GM23338 (cell line): Measurements from ENCODE around the gene FAM241A. TPM values are rescaled to one million over a fixed set of nuclear protein-coding genes. Genes with fewer than 3 reads are reported as not detected.

Source experiments
- ATAC-seq: fragments of 200-7000 bp; cut with Tn5 transposase; 3 replicates; pipeline ENCODE4 v1.9.1; 2020
- DNase-seq: peaks from one replicate; pipeline ENCODE4 v3.0.0-alpha.2; 2015; ENCODE audit warnings: low spot score
- H2AFZ ChIP-seq: fragments of 200-600 bp; sonication (generic); 2 replicates; pipeline ENCODE4 v1.8.0; 2016; ENCODE audit warnings: antibody characterized with exemption, mild to moderate bottlenecking, moderate library complexity
- H3F3A ChIP-seq: fragments of 200-600 bp; sonication (generic); replicated peaks from 2 replicates; pipeline ENCODE4 v1.8.0; 2017; ENCODE audit warnings: antibody characterized with exemption, mixed run types, low read depth
- H3K27ac ChIP-seq: fragments of 200-600 bp; sonication (generic); 2 replicates; pipeline ENCODE4 v1.6.1; 2016; ENCODE audit warnings: low read depth
- H3K27me3 ChIP-seq: fragments of 200-600 bp; sonication (generic); 2 replicates; pipeline ENCODE4 v1.8.0; 2016; ENCODE audit warnings: mild to moderate bottlenecking, mixed run types, moderate library complexity; ENCODE audit not compliant: insufficient read depth
- H3K36me3 ChIP-seq: fragments of 200-600 bp; sonication (generic); 2 replicates; pipeline ENCODE4 v1.8.0; 2016; ENCODE audit warnings: mild to moderate bottlenecking; ENCODE audit not compliant: insufficient read depth
- H3K4me1 ChIP-seq: fragments of 200-600 bp; sonication (generic); 2 replicates; pipeline ENCODE4 v1.8.0; 2016; ENCODE audit warnings: mild to moderate bottlenecking, moderate library complexity; ENCODE audit not compliant: insufficient read depth
- H3K4me2 ChIP-seq: fragments of 200-600 bp; sonication (generic); 2 replicates; pipeline ENCODE4 v1.7.1; 2017; ENCODE audit warnings: mixed run types
- H3K4me3 ChIP-seq: fragments of 200-600 bp; sonication (generic); 2 replicates; pipeline ENCODE4 v1.6.1; 2016; ENCODE audit warnings: mixed run types
- H3K79me2 ChIP-seq: fragments of 200-600 bp; sonication (generic); replicated peaks from 2 replicates; pipeline ENCODE4 v1.8.0; 2017; ENCODE audit warnings: mild to moderate bottlenecking; ENCODE audit not compliant: insufficient read depth
- H3K9me2 ChIP-seq: fragments of 200-600 bp; sonication (generic); 2 replicates; pipeline ENCODE4 v1.8.0; 2017; ENCODE audit not compliant: insufficient read depth
- H4K20me1 ChIP-seq: fragments of 200-600 bp; sonication (generic); replicated peaks from 2 replicates; pipeline ENCODE4 v1.8.0; 2017; ENCODE audit warnings: mild to moderate bottlenecking; ENCODE audit not compliant: insufficient read depth
- H3K27ac Mint-ChIP-seq: 2 replicates; pipeline ENCODE4 v1.8.0; 2020; ENCODE audit warnings: inconsistent platforms, mild to moderate bottlenecking, moderate library complexity, mixed read lengths
- H3K27me3 Mint-ChIP-seq: 3 replicates; pipeline ENCODE4 v1.8.0; 2022; ENCODE audit warnings: low read depth, mild to moderate bottlenecking, moderate library complexity, mixed read lengths, inconsistent platforms; ENCODE audit not compliant: insufficient read depth, poor library complexity
- H3K36me3 Mint-ChIP-seq: 3 replicates; pipeline ENCODE4 v1.8.0; 2021; ENCODE audit warnings: low read depth, mild to moderate bottlenecking, inconsistent platforms, moderate library complexity, mixed read lengths
- H3K4me1 Mint-ChIP-seq: 3 replicates; pipeline ENCODE4 v1.8.0; 2020; ENCODE audit warnings: mild to moderate bottlenecking, inconsistent platforms, mixed read lengths
- H3K4me3 Mint-ChIP-seq: 3 replicates; pipeline ENCODE4 v1.8.0; 2021; ENCODE audit warnings: moderate library complexity, mild to moderate bottlenecking, inconsistent platforms, mixed read lengths
- H3K9me3 Mint-ChIP-seq: 3 replicates; pipeline ENCODE4 v1.8.0; 2020; ENCODE audit warnings: moderate library complexity, mild to moderate bottlenecking, inconsistent platforms, mixed read lengths
- CREB1 ChIP-seq: fragments of 250-450 bp; sonication (Bioruptor Pico); IDR thresholded peaks from 2 replicates; pipeline ENCODE4 v1.5.0; 2020; ENCODE audit warnings: low read depth, mild to moderate bottlenecking, moderate library complexity
- ETS1 ChIP-seq: IDR thresholded peaks from 2 replicates; pipeline ENCODE4 v1.6.1; 2016; ENCODE audit warnings: antibody characterized with exemption
- EZH2 ChIP-seq: fragments of 200-600 bp; sonication (generic); IDR thresholded peaks from one replicate; pipeline ENCODE4 v1.8.0; 2017; ENCODE audit warnings: antibody characterized with exemption, mild to moderate bottlenecking, low read depth; ENCODE audit not compliant: unreplicated experiment
- EZH2phosphoT487 ChIP-seq: fragments of 200-600 bp; sonication (generic); IDR thresholded peaks from one replicate; pipeline ENCODE4 v1.8.1; 2018; ENCODE audit warnings: antibody characterized with exemption; ENCODE audit not compliant: unreplicated experiment
- JUNB ChIP-seq: IDR thresholded peaks from one replicate; pipeline ENCODE4 v1.6.1; 2016; ENCODE audit warnings: antibody characterized with exemption; ENCODE audit not compliant: unreplicated experiment
- REST ChIP-seq: IDR thresholded peaks from one replicate; pipeline ENCODE4 v1.6.1; 2018; ENCODE audit warnings: antibody characterized with exemption; ENCODE audit not compliant: unreplicated experiment
- STAT1 ChIP-seq: IDR thresholded peaks from one replicate; pipeline ENCODE4 v1.6.1; 2016; ENCODE audit warnings: antibody characterized with exemption; ENCODE audit not compliant: unreplicated experiment
- ZNF114 ChIP-seq: fragments of 250-450 bp; sonication (Bioruptor Pico); IDR thresholded peaks from 2 replicates; pipeline ENCODE4 v1.5.0; 2020; ENCODE audit warnings: mild to moderate bottlenecking, moderate library complexity
- ZNF331 ChIP-seq: fragments of 250-450 bp; sonication (Bioruptor Pico); IDR thresholded peaks from 2 replicates; pipeline ENCODE4 v1.5.0; 2020; ENCODE audit warnings: low read depth, mild to moderate bottlenecking, moderate library complexity
- ZNF462 ChIP-seq: fragments of 250-450 bp; sonication (Bioruptor Pico); IDR thresholded peaks from 2 replicates; pipeline ENCODE4 v1.5.0; 2020; ENCODE audit warnings: mild to moderate bottlenecking, moderate library complexity
- polyA plus RNA-seq: library from polyadenylated mRNA; unstranded; fragments of >200 nt; fragmentation: Nextera tagmentation; extraction: Ambion mirVana; gene quantifications from 2 replicates; pipeline ENCODE4 v1.2.1, GENCODE V29; 2016
- total RNA-seq: library from RNA; depleted of rRNA; stranded (reverse); fragments of >200 nt; shearing (Covaris generic); gene quantifications from 2 replicates; pipeline ENCODE4 v1.2.3, GENCODE V29; 2014

Gene FAM241A
- total and polyA plus RNA-seq, 2 experiments from 2014 or later = 0.58 to 0.63 TPM

- no peaks in the 10 kb centered on the region for H4K20me1 ChIP-seq
- no peak overlapping the region for H3K4me3 ChIP-seq
- Mint-ChIP-seq H3K4me1 (no peaks in the 10 kb centered on the region; the same call in 2 of the 3 replicates), H3K9me3 (peaks cover 19% of the 10 kb centered on the region), H3K4me3 (no peak overlapping the region), H3K36me3 (peaks cover 6% of the 10 kb centered on the region; the same call in 2 of the 3 replicates), H3K27ac (no peak overlapping the region), H3K27me3 (peaks cover 6% of the 10 kb centered on the region)
- no peak for ATAC-seq
- no peaks in the 10 kb centered on the region for H3K4me1 ChIP-seq
- no peak overlapping the region for H3K27ac ChIP-seq
- no peaks in the 10 kb centered on the region for H3K9me2 ChIP-seq
- H3F3A ChIP-seq = no peaks in the 10 kb centered on the region
- no peak overlapping the region for H3K4me2 ChIP-seq
- no peak overlapping the region for H2AFZ ChIP-seq
- H3K36me3 ChIP-seq = no peaks in the 10 kb centered on the region
- TF ChIP-seq ETS1 = no peak
- no peaks in the 10 kb centered on the region for H3K79me2 ChIP-seq
- no peak for DNase-seq
- H3K27me3 ChIP-seq = no peaks in the 10 kb centered on the region
Observed at GRCh38 chr4:112219826-112220366, 74.6 kb downstream of the FAM241A start.

GRCh38 chr4:112222219-112222955, 77.1 kb downstream of the FAM241A start:
- ATAC-seq (no peak), DNase-seq (no peak)
- Mint-ChIP-seq H3K27me3 (peaks cover 6% of the 10 kb centered on the region), H3K27ac (no peak overlapping the region), H3K36me3 (peaks cover 6% of the 10 kb centered on the region; the same call in 2 of the 3 replicates), H3K4me1 (no peaks in the 10 kb centered on the region; the same call in 2 of the 3 replicates), H3K9me3 (peaks cover 19% of the 10 kb centered on the region), H3K4me3 (no peak overlapping the region)
- Histone ChIP-seq H3K4me3 (no peak overlapping the region), H3K27ac (no peak overlapping the region), H3F3A (no peaks in the 10 kb centered on the region), H4K20me1 (no peaks in the 10 kb centered on the region), H3K79me2 (no peaks in the 10 kb centered on the region), H3K9me2 (no peaks in the 10 kb centered on the region), H3K27me3 (no peaks in the 10 kb centered on the region), H2AFZ (no peak overlapping the region), H3K4me2 (no peak overlapping the region), H3K4me1 (no peaks in the 10 kb centered on the region), H3K36me3 (no peaks in the 10 kb centered on the region)
- TF ChIP-seq REST = no peak
- TF ChIP-seq ZNF331 (CRISPR knock-in tag) = no peak
- TF ChIP-seq EZH2 = no peak
- no peak for TF ChIP-seq JUNB
- no peak for TF ChIP-seq ZNF114 (CRISPR knock-in tag)
- TF ChIP-seq ZNF462 (CRISPR knock-in tag) = no peak
- TF ChIP-seq CREB1 (CRISPR knock-in tag) = no peak
- no peak for TF ChIP-seq EZH2phosphoT487
- no peak for TF ChIP-seq STAT1
